Spleen (tissue), 7 donors: ENCODE measurements around the gene MAD2L2.

Experiments
- POLR2A ChIP-seq, 3 donors: fragments of 450-650 bp; IDR thresholded peaks; one replicate each; pipeline ENCODE4 v1.5.1; 2017; ENCODE audit warnings: antibody characterized with exemption in 3 of 3, mild to moderate bottlenecking in 1 of 3
- TF ChIP-seq, protein P1 (sequence below), 11 experiments: fragments of 200-600 bp in 7 of 11; fragments of 450-650 bp in 4 of 11; sonication (generic) in 4 of 11; IDR thresholded peaks in 8 of 11; conservative IDR thresholded peaks in 3 of 11; 1 replicate in 7 of 11; 2 replicates in 4 of 11; pipeline versions ENCODE4 v1.4.0 to v1.8.0; 2016 to 2021; ENCODE audit warnings: antibody characterized with exemption in 11 of 11, inconsistent platforms in 4 of 11, mild to moderate bottlenecking in 1 of 11
- donor health status: DM: no; HTN: no; CAD: no; lungs with moderate emphysema.
- donor health status: DM: no; HTN: no; CAD: no.
- donor health status: DM: no; HTN: no; CAD: no.

DNA sequence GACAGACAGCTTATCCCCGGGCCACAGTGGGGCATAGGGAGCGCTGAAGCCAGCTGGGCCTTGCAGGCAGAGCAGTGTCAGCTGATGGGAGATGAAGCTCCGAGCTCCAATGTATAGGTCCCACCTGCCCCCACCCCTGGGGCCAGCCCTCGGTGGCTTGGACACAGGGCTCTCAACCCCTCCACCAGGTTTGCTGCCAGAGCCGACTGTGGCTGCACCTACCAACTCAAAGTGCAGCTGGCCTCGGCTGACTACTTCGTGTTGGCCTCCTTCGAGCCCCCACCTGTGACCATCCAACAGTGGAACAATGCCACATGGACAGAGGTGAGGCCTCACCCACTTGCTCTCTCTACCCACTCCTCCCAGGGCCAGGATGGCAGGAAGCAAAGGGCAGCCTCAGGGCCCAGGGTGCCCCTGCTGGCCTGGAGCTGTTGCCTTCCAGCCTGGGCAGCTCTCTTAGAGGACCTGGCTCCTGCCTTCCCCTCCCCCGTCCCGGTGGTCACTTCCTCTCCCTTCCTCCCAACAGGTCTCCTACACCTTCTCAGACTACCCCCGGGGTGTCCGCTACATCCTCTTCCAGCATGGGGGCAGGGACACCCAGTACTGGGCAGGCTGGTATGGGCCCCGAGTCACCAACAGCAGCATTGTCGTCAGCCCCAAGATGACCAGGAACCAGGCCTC lies 7.7 kb downstream of the MAD2L2 start:
- TF ChIP-seq, protein P1, sequence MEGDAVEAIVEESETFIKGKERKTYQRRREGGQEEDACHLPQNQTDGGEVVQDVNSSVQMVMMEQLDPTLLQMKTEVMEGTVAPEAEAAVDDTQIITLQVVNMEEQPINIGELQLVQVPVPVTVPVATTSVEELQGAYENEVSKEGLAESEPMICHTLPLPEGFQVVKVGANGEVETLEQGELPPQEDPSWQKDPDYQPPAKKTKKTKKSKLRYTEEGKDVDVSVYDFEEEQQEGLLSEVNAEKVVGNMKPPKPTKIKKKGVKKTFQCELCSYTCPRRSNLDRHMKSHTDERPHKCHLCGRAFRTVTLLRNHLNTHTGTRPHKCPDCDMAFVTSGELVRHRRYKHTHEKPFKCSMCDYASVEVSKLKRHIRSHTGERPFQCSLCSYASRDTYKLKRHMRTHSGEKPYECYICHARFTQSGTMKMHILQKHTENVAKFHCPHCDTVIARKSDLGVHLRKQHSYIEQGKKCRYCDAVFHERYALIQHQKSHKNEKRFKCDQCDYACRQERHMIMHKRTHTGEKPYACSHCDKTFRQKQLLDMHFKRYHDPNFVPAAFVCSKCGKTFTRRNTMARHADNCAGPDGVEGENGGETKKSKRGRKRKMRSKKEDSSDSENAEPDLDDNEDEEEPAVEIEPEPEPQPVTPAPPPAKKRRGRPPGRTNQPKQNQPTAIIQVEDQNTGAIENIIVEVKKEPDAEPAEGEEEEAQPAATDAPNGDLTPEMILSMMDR (IDR thresholded peaks at IDR 0.05 in 8 of 11, conservative IDR thresholded peaks at IDR 0.05 in 3 of 11): no peak
- no peak for TF ChIP-seq POLR2A (IDR thresholded peaks at IDR 0.05)
